GM23338 (cell line): Measurements from ENCODE around the gene SEC14L1. TPM values are rescaled to one million over a fixed set of nuclear protein-coding genes. Genes with fewer than 3 reads are reported as not detected.

Experiments
- ATAC-seq: fragments of 200-7000 bp; cut with Tn5 transposase; 3 replicates; pipeline ENCODE4 v1.9.1; 2020
- DNase-seq: peaks from one replicate; pipeline ENCODE4 v3.0.0-alpha.2; 2015; ENCODE audit warnings: low spot score
- H2AFZ ChIP-seq: fragments of 200-600 bp; sonication (generic); 2 replicates; pipeline ENCODE4 v1.8.0; 2016; ENCODE audit warnings: antibody characterized with exemption, mild to moderate bottlenecking, moderate library complexity
- H3F3A ChIP-seq: fragments of 200-600 bp; sonication (generic); replicated peaks from 2 replicates; pipeline ENCODE4 v1.8.0; 2017; ENCODE audit warnings: antibody characterized with exemption, mixed run types, low read depth
- H3K27ac ChIP-seq: fragments of 200-600 bp; sonication (generic); 2 replicates; pipeline ENCODE4 v1.6.1; 2016; ENCODE audit warnings: low read depth
- H3K27me3 ChIP-seq: fragments of 200-600 bp; sonication (generic); 2 replicates; pipeline ENCODE4 v1.8.0; 2016; ENCODE audit warnings: mild to moderate bottlenecking, mixed run types, moderate library complexity; ENCODE audit not compliant: insufficient read depth
- H3K36me3 ChIP-seq: fragments of 200-600 bp; sonication (generic); 2 replicates; pipeline ENCODE4 v1.8.0; 2016; ENCODE audit warnings: mild to moderate bottlenecking; ENCODE audit not compliant: insufficient read depth
- H3K4me1 ChIP-seq: fragments of 200-600 bp; sonication (generic); 2 replicates; pipeline ENCODE4 v1.8.0; 2016; ENCODE audit warnings: mild to moderate bottlenecking, moderate library complexity; ENCODE audit not compliant: insufficient read depth
- H3K4me2 ChIP-seq: fragments of 200-600 bp; sonication (generic); 2 replicates; pipeline ENCODE4 v1.7.1; 2017; ENCODE audit warnings: mixed run types
- H3K4me3 ChIP-seq: fragments of 200-600 bp; sonication (generic); 2 replicates; pipeline ENCODE4 v1.6.1; 2016; ENCODE audit warnings: mixed run types
- H3K79me2 ChIP-seq: fragments of 200-600 bp; sonication (generic); replicated peaks from 2 replicates; pipeline ENCODE4 v1.8.0; 2017; ENCODE audit warnings: mild to moderate bottlenecking; ENCODE audit not compliant: insufficient read depth
- H3K9me2 ChIP-seq: fragments of 200-600 bp; sonication (generic); 2 replicates; pipeline ENCODE4 v1.8.0; 2017; ENCODE audit not compliant: insufficient read depth
- H4K20me1 ChIP-seq: fragments of 200-600 bp; sonication (generic); replicated peaks from 2 replicates; pipeline ENCODE4 v1.8.0; 2017; ENCODE audit warnings: mild to moderate bottlenecking; ENCODE audit not compliant: insufficient read depth
- H3K27ac Mint-ChIP-seq: 2 replicates; pipeline ENCODE4 v1.8.0; 2020; ENCODE audit warnings: inconsistent platforms, mild to moderate bottlenecking, moderate library complexity, mixed read lengths
- H3K27me3 Mint-ChIP-seq: 3 replicates; pipeline ENCODE4 v1.8.0; 2022; ENCODE audit warnings: low read depth, mild to moderate bottlenecking, moderate library complexity, mixed read lengths, inconsistent platforms; ENCODE audit not compliant: insufficient read depth, poor library complexity
- H3K36me3 Mint-ChIP-seq: 3 replicates; pipeline ENCODE4 v1.8.0; 2021; ENCODE audit warnings: low read depth, mild to moderate bottlenecking, inconsistent platforms, moderate library complexity, mixed read lengths
- H3K4me1 Mint-ChIP-seq: 3 replicates; pipeline ENCODE4 v1.8.0; 2020; ENCODE audit warnings: mild to moderate bottlenecking, inconsistent platforms, mixed read lengths
- H3K4me3 Mint-ChIP-seq: 3 replicates; pipeline ENCODE4 v1.8.0; 2021; ENCODE audit warnings: moderate library complexity, mild to moderate bottlenecking, inconsistent platforms, mixed read lengths
- H3K9me3 Mint-ChIP-seq: 3 replicates; pipeline ENCODE4 v1.8.0; 2020; ENCODE audit warnings: moderate library complexity, mild to moderate bottlenecking, inconsistent platforms, mixed read lengths
- ETS1 ChIP-seq: IDR thresholded peaks from 2 replicates; pipeline ENCODE4 v1.6.1; 2016; ENCODE audit warnings: antibody characterized with exemption
- EZH2phosphoT487 ChIP-seq: fragments of 200-600 bp; sonication (generic); IDR thresholded peaks from one replicate; pipeline ENCODE4 v1.8.1; 2018; ENCODE audit warnings: antibody characterized with exemption; ENCODE audit not compliant: unreplicated experiment
- POLR2AphosphoS5 ChIP-seq: IDR thresholded peaks from 2 replicates; pipeline ENCODE4 v1.6.1; 2016; ENCODE audit warnings: antibody characterized with exemption, low read depth
- REST ChIP-seq: IDR thresholded peaks from one replicate; pipeline ENCODE4 v1.6.1; 2018; ENCODE audit warnings: antibody characterized with exemption; ENCODE audit not compliant: unreplicated experiment
- ZNF114 ChIP-seq: fragments of 250-450 bp; sonication (Bioruptor Pico); IDR thresholded peaks from 2 replicates; pipeline ENCODE4 v1.5.0; 2020; ENCODE audit warnings: mild to moderate bottlenecking, moderate library complexity
- ZNF331 ChIP-seq: fragments of 250-450 bp; sonication (Bioruptor Pico); IDR thresholded peaks from 2 replicates; pipeline ENCODE4 v1.5.0; 2020; ENCODE audit warnings: low read depth, mild to moderate bottlenecking, moderate library complexity
- ZNF462 ChIP-seq: fragments of 250-450 bp; sonication (Bioruptor Pico); IDR thresholded peaks from 2 replicates; pipeline ENCODE4 v1.5.0; 2020; ENCODE audit warnings: mild to moderate bottlenecking, moderate library complexity
- polyA plus RNA-seq: library from polyadenylated mRNA; unstranded; fragments of >200 nt; fragmentation: Nextera tagmentation; extraction: Ambion mirVana; gene quantifications from 2 replicates; pipeline ENCODE4 v1.2.1, GENCODE V29; 2016
- total RNA-seq: library from RNA; depleted of rRNA; stranded (reverse); fragments of >200 nt; shearing (Covaris generic); gene quantifications from 2 replicates; pipeline ENCODE4 v1.2.3, GENCODE V29; 2014

The SEC14L1 gene
- total and polyA plus RNA-seq, 2 experiments from 2014 or later: 26.8 to 54.8 TPM

- Histone ChIP-seq H3K36me3 (no peaks in the 10 kb centered on the region), H4K20me1 (no peaks in the 10 kb centered on the region), H3K4me2 (no peak overlapping the region), H3K4me1 (0 out of 2 replicates have a peak, but pooled peaks cover 8% of the 10 kb centered on the region), H3F3A (no peaks in the 10 kb centered on the region), H3K4me3 (no peak overlapping the region), H3K27ac (no peak overlapping the region), H3K9me2 (no peaks in the 10 kb centered on the region), H2AFZ (no peak overlapping the region), H3K79me2 (no peaks in the 10 kb centered on the region), H3K27me3 (no peaks in the 10 kb centered on the region)
- Mint-ChIP-seq H3K27me3 (peaks cover 8% of the 10 kb centered on the region), H3K4me1 (peaks cover 17% of the 10 kb centered on the region), H3K36me3 (no peaks in the 10 kb centered on the region; the same call in 2 of the 3 replicates), H3K9me3 (no peaks in the 10 kb centered on the region; the same call in 2 of the 3 replicates), H3K27ac (no peak overlapping the region), H3K4me3 (no peak overlapping the region)
- DNase-seq (no peak), ATAC-seq (no peak)
- TF ChIP-seq ETS1 (no peak), ZNF114 (CRISPR knock-in tag) (no peak), REST (no peak), EZH2phosphoT487 (no peak), POLR2AphosphoS5 (no peak)
Observed at GRCh38 chr17:77231076-77231871, 90.5 kb downstream of the SEC14L1 start.

GRCh38 chr17:77233127-77233526, 92.4 kb downstream of the SEC14L1 start:
- H3K4me3 Mint-ChIP-seq: no peak overlapping the region
- Histone ChIP-seq H3K4me1 (0 out of 2 replicates have a peak, but pooled peaks cover 8% of the 10 kb centered on the region), H3K27ac (no peak overlapping the region), H3K27me3 (no peaks in the 10 kb centered on the region), H3K79me2 (no peaks in the 10 kb centered on the region), H3K4me2 (no peak overlapping the region), H3K4me3 (no peak overlapping the region), H2AFZ (no peak overlapping the region), H3F3A (no peaks in the 10 kb centered on the region), H3K36me3 (no peaks in the 10 kb centered on the region), H3K9me2 (no peaks in the 10 kb centered on the region), H4K20me1 (no peaks in the 10 kb centered on the region)
- no peak overlapping the region for H3K27ac Mint-ChIP-seq
- no peaks in the 10 kb centered on the region; the same call in 2 of the 3 replicates for H3K36me3 Mint-ChIP-seq
- peaks cover 5% of the 10 kb centered on the region for H3K27me3 Mint-ChIP-seq
- H3K9me3 Mint-ChIP-seq: no peaks in the 10 kb centered on the region; the same call in 2 of the 3 replicates
- no peak for DNase-seq
- no peak for ATAC-seq
- peaks cover 17% of the 10 kb centered on the region for H3K4me1 Mint-ChIP-seq
- TF ChIP-seq ZNF331 (CRISPR knock-in tag) (no peak), ZNF462 (no peak), POLR2AphosphoS5 (no peak)
